Type B pancreatic cell (in vitro differentiated cells): ENCODE data around the gene PRDM12. TPM values are rescaled to one million over a fixed set of nuclear protein-coding genes. Genes with fewer than 3 reads are reported as not detected.

ENCODE experiments used
- DNase-seq: peaks from one replicate; pipeline ENCODE4 v3.0.0; 2021; ENCODE audit warnings: mixed read lengths; ENCODE audit not compliant: unreplicated experiment; ENCODE audit errors: extremely low spot score
- H3K27ac Mint-ChIP-seq: 2 replicates; pipeline ENCODE4 v1.8.0; 2021; ENCODE audit warnings: mild to moderate bottlenecking, mixed read lengths
- H3K27me3 Mint-ChIP-seq: 2 replicates; pipeline ENCODE4 v1.8.0; 2021; ENCODE audit warnings: mixed read lengths
- H3K36me3 Mint-ChIP-seq: 2 replicates; pipeline ENCODE4 v1.8.0; 2021; ENCODE audit warnings: mixed read lengths
- H3K4me1 Mint-ChIP-seq: one replicate; pipeline ENCODE4 v1.8.0; 2021; ENCODE audit warnings: mixed read lengths; ENCODE audit not compliant: unreplicated experiment
- H3K4me3 Mint-ChIP-seq: 2 replicates; pipeline ENCODE4 v1.8.0; 2021; ENCODE audit warnings: mild to moderate bottlenecking, mixed read lengths
- H3K9me3 Mint-ChIP-seq: 2 replicates; pipeline ENCODE4 v1.8.0; 2021; ENCODE audit warnings: mixed read lengths
- CTCF ChIP-seq: fragments of 200-600 bp; sonication (generic); conservative IDR thresholded peaks from 2 replicates; pipeline ENCODE4 v1.5.0; 2021; ENCODE audit warnings: antibody characterized with exemption, mild to moderate bottlenecking
- total RNA-seq: library from RNA; stranded (reverse); gene quantifications from 2 replicates; pipeline ENCODE4 v1.2.1, GENCODE V29; 2021; ENCODE audit warnings: low replicate concordance

Gene PRDM12
- total RNA-seq, 1 donor from 2014 or later = 0.34 TPM

GRCh38 chr9:130639124-130639765 is 25.1 kb upstream of the PRDM12 start:
- H3K4me1 Mint-ChIP-seq = peaks cover 13% of the 10 kb centered on the region
- no peak for TF ChIP-seq CTCF
- no peak overlapping the region for H3K27ac Mint-ChIP-seq
- peaks cover 9% of the 10 kb centered on the region for H3K36me3 Mint-ChIP-seq
- no peaks in the 10 kb centered on the region for H3K9me3 Mint-ChIP-seq
- no peak overlapping the region for H3K4me3 Mint-ChIP-seq
- H3K27me3 Mint-ChIP-seq = no peaks in the 10 kb centered on the region
- DNase-seq = no peak

GRCh38 chr9:130639866-130640555 is 24.4 kb upstream of the PRDM12 start:
- Mint-ChIP-seq H3K9me3 (no peaks in the 10 kb centered on the region), H3K27me3 (no peaks in the 10 kb centered on the region), H3K4me1 (peaks cover 13% of the 10 kb centered on the region), H3K36me3 (peaks cover 9% of the 10 kb centered on the region), H3K27ac (no peak overlapping the region), H3K4me3 (no peak overlapping the region)
- TF ChIP-seq CTCF = no peak
- DNase-seq = no peak

GRCh38 chr9:130640681-130641080 is 23.7 kb upstream of the PRDM12 start:
- Mint-ChIP-seq H3K27ac (no peak overlapping the region), H3K9me3 (peaks cover 2% of the 10 kb centered on the region)
- TF ChIP-seq CTCF = no peak

GRCh38 chr9:130642926-130643325 is 21.5 kb upstream of the PRDM12 start:
- H3K9me3 Mint-ChIP-seq = peaks cover 10% of the 10 kb centered on the region
- DNase-seq = no peak
- peaks cover 9% of the 10 kb centered on the region for H3K27me3 Mint-ChIP-seq
- H3K4me1 Mint-ChIP-seq = peaks cover 13% of the 10 kb centered on the region
- H3K36me3 Mint-ChIP-seq = peaks cover 9% of the 10 kb centered on the region
- H3K27ac Mint-ChIP-seq = no peak overlapping the region
- no peak for TF ChIP-seq CTCF
- no peak overlapping the region for H3K4me3 Mint-ChIP-seq

More at GRCh38 chr9:130640681-130641080, 23.7 kb upstream of the PRDM12 start:
- H3K36me3 Mint-ChIP-seq = peaks cover 9% of the 10 kb centered on the region
- H3K27me3 Mint-ChIP-seq = peaks cover under 1% of the 10 kb centered on the region
- H3K4me1 Mint-ChIP-seq = peaks cover 13% of the 10 kb centered on the region
- no peak overlapping the region for H3K4me3 Mint-ChIP-seq
- no peak for DNase-seq

GRCh38 chr9:130651221-130651620 is 13.2 kb upstream of the PRDM12 start:
- TF ChIP-seq CTCF = no peak
- H3K4me1 Mint-ChIP-seq = no peaks in the 10 kb centered on the region
- peaks cover 2% of the 10 kb centered on the region for H3K9me3 Mint-ChIP-seq
- H3K27ac Mint-ChIP-seq = no peak overlapping the region
- DNase-seq = no peak
- H3K4me3 Mint-ChIP-seq = no peak overlapping the region
- H3K27me3 Mint-ChIP-seq = peaks cover 55% of the 10 kb centered on the region
- no peaks in the 10 kb centered on the region for H3K36me3 Mint-ChIP-seq
